Mesenchymal stem cell (in vitro differentiated cells and primary cell): ENCODE data around the gene TSPAN5.
A peak's percentile ranks its signal among the peaks of the same experiment; 100 is the strongest.
"Not testable (repeated sequence)": the region's sequence is repeated elsewhere in the genome, so short reads cannot be mapped to it uniquely, and the experiment has no call there.

ENCODE experiments used
- DNase-seq: peaks from one replicate; pipeline ENCODE4 v3.0.0-alpha.2; 2013
- H2AFZ ChIP-seq: one replicate; pipeline ENCODE4 v1.6.1; 2013; ENCODE audit warnings: low read depth, mild to moderate bottlenecking, control low read depth, inconsistent platforms, low read length, moderate library complexity
- H2AK5ac ChIP-seq: 2 replicates; pipeline ENCODE4 v1.6.1; 2013; ENCODE audit warnings: low read length, moderate library complexity, mild to moderate bottlenecking, inconsistent platforms; ENCODE audit not compliant: severe bottlenecking
- H2BK120ac ChIP-seq: one replicate; pipeline ENCODE4 v1.6.1; 2013; ENCODE audit warnings: low read depth, mild to moderate bottlenecking, inconsistent platforms, low read length, moderate library complexity
- H2BK12ac ChIP-seq, 2 experiments: one replicate each; pipeline ENCODE4 v1.6.1; 2013; ENCODE audit warnings: inconsistent platforms in 2 of 2, low read length in 2 of 2, mild to moderate bottlenecking in 2 of 2, moderate library complexity in 2 of 2, control low read depth in 1 of 2
- H2BK15ac ChIP-seq: one replicate; pipeline ENCODE4 v1.6.1; 2013; ENCODE audit warnings: mild to moderate bottlenecking, low read depth, inconsistent platforms; ENCODE audit not compliant: poor library complexity, severe bottlenecking
- H2BK5ac ChIP-seq: 2 replicates; pipeline ENCODE4 v1.6.1; 2013; ENCODE audit warnings: low read depth, mild to moderate bottlenecking, low read length, control low read depth, inconsistent platforms; ENCODE audit not compliant: poor library complexity, severe bottlenecking
- H3K14ac ChIP-seq, 2 experiments: one replicate each; pipeline ENCODE4 v1.6.1; 2013; ENCODE audit warnings: inconsistent platforms in 2 of 2, low read length in 2 of 2, control low read depth in 1 of 2, mild to moderate bottlenecking in 1 of 2, moderate library complexity in 1 of 2
- H3K18ac ChIP-seq, 2 experiments: one replicate each; pipeline ENCODE4 v1.6.1; 2013; ENCODE audit warnings: inconsistent platforms in 2 of 2, low read length in 2 of 2, control low read depth in 1 of 2, low read depth in 1 of 2, mild to moderate bottlenecking in 1 of 2
- H3K23ac ChIP-seq, 2 experiments: one replicate each; pipeline ENCODE4 v1.6.1; 2013; ENCODE audit warnings: inconsistent platforms in 2 of 2, low read length in 2 of 2, mild to moderate bottlenecking in 2 of 2, moderate library complexity in 2 of 2, control low read depth in 1 of 2
- H3K27ac ChIP-seq: 2 replicates; pipeline ENCODE4 v1.5.1; 2013; ENCODE audit warnings: mild to moderate bottlenecking, moderate library complexity, low read length, control low read depth, inconsistent platforms; ENCODE audit not compliant: poor library complexity, severe bottlenecking
- H3K27me3 ChIP-seq, 2 experiments: 2 replicates each; pipeline versions ENCODE4 v1.6.1 to v1.7.0; 2013; ENCODE audit warnings: low read length in 2 of 2, mild to moderate bottlenecking in 2 of 2, moderate library complexity in 2 of 2, control low read depth in 1 of 2, inconsistent platforms in 1 of 2; ENCODE audit not compliant: control insufficient read depth in 1 of 2, insufficient read depth in 1 of 2
- H3K36me3 ChIP-seq, 2 experiments: 2 replicates each; pipeline versions ENCODE4 v1.6.1 to v1.7.0; 2013; ENCODE audit warnings: low read length in 2 of 2, control low read depth in 1 of 2, inconsistent platforms in 1 of 2, low read depth in 1 of 2, mild to moderate bottlenecking in 1 of 2; ENCODE audit not compliant: insufficient read depth in 2 of 2, control insufficient read depth in 1 of 2
- H3K4ac ChIP-seq, 2 experiments: one replicate each; pipeline ENCODE4 v1.6.1; 2013; ENCODE audit warnings: inconsistent platforms in 2 of 2, low read length in 2 of 2, mild to moderate bottlenecking in 2 of 2, moderate library complexity in 2 of 2, control low read depth in 1 of 2, low read depth in 1 of 2
- H3K4me1 ChIP-seq: 2 replicates; pipeline ENCODE4 v1.6.1; 2013; ENCODE audit warnings: low read depth, low read length, control low read depth; ENCODE audit not compliant: control insufficient read depth, insufficient read depth
- H3K4me2 ChIP-seq: 2 replicates; pipeline ENCODE4 v1.6.1; 2013; ENCODE audit warnings: low read length, mild to moderate bottlenecking, inconsistent platforms; ENCODE audit not compliant: poor library complexity, severe bottlenecking
- H3K4me3 ChIP-seq, 2 experiments: 2 replicates each; pipeline versions ENCODE4 v1.5.1 to v1.7.0; 2013; ENCODE audit warnings: low read length in 2 of 2, mild to moderate bottlenecking in 2 of 2, control low read depth in 1 of 2, low read depth in 1 of 2; ENCODE audit not compliant: insufficient read depth in 1 of 2
- H3K79me1 ChIP-seq: replicated peaks from 2 replicates; pipeline ENCODE4 v1.6.1; 2013; ENCODE audit warnings: mild to moderate bottlenecking, control low read depth, low read length, inconsistent platforms; ENCODE audit not compliant: poor library complexity, severe bottlenecking
- H3K9ac ChIP-seq: 2 replicates; pipeline ENCODE4 v1.7.0; 2013; ENCODE audit warnings: mild to moderate bottlenecking, low read length, moderate library complexity
- H3K9me3 ChIP-seq: 2 replicates; pipeline ENCODE4 v1.7.0; 2013; ENCODE audit warnings: mild to moderate bottlenecking, low read length; ENCODE audit not compliant: control insufficient read depth
- H4K8ac ChIP-seq: one replicate; pipeline ENCODE4 v1.6.1; 2013; ENCODE audit warnings: inconsistent platforms, mild to moderate bottlenecking, low read length, moderate library complexity
- H4K91ac ChIP-seq: one replicate; pipeline ENCODE4 v1.6.1; 2013; ENCODE audit warnings: mild to moderate bottlenecking, low read length, inconsistent platforms
- WGBS: methylation state at CpG from one replicate; pipeline ENCODE4 v1.1.7; 2013; ENCODE audit warnings: mixed read lengths; 5-methylcytosine and 5-hydroxymethylcytosine counted together

The TSPAN5 gene

DNA sequence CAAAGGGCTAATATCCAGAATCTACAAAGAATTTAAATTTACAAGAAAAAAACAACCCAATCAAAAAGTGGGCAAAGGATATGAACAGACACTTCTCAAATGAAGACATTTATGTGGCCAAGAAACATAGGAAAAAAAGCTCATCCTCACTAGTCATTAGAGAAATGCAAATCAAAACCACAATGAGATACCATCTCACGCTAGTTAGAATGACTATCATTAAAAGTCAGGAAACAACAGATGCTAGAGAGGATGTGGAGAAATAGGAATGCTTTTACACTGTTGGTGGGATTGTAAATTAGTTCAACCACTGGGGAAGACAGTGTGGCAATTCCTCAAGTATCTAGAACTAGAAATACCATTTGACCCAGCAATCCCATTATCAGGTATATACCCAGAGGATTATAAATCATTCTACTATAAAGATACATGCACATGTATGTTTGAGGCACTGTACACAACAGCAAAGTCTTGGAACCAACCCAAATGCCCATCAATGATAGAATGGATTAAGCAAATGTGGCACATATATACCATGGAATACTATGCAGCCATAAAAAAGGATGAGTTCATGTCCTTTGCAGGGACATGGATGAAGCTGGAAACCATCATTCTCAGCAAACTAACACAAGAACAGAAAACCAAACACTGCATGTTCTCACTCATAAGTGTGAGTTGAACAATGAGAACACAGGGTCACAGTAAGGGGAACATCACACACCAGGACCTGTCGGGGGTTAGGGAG lies 197.1 kb downstream of the TSPAN5 start:
- not testable (repeated sequence) for H3K9me3 ChIP-seq, H2BK15ac ChIP-seq, H4K91ac ChIP-seq, H3K23ac ChIP-seq, H3K4me3 ChIP-seq, H3K4me2 ChIP-seq, H4K8ac ChIP-seq, H2AFZ ChIP-seq, H3K27ac ChIP-seq, H3K14ac ChIP-seq, H3K18ac ChIP-seq, DNase-seq, H2BK12ac ChIP-seq, H3K4ac ChIP-seq, H2AK5ac ChIP-seq, H3K27me3 ChIP-seq, H3K9ac ChIP-seq, H3K79me1 ChIP-seq, H3K4me1 ChIP-seq, H2BK120ac ChIP-seq, H2BK5ac ChIP-seq, H3K36me3 ChIP-seq
- 100% methylated on average over 1 of the region's 2 CpGs for WGBS

DNA sequence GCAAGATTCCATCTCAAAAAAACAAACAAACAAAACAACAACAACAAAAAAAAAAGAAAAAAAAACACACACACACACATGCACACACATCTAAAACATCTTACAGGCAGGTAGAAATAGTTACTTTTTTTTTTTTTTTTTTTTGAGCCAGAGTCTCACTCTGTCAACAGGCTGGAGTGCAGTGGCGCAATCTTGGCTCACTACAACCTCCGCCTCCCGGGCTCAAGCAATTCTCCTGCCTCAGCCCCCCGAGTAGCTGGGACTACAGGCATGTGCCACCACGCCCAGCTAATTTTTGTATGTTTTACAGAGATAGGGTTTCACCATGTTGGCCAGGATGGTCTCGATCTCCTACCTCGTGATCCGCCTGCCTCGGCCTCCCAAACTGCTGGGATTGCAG lies 201.0 kb downstream of the TSPAN5 start:
- H3K27me3 ChIP-seq, H3K14ac ChIP-seq, H4K91ac ChIP-seq, H2AK5ac ChIP-seq, H2AFZ ChIP-seq, H3K9me3 ChIP-seq, H3K79me1 ChIP-seq, H3K4me2 ChIP-seq, H3K36me3 ChIP-seq, H2BK15ac ChIP-seq, H4K8ac ChIP-seq, H3K4me3 ChIP-seq, H3K18ac ChIP-seq, H3K4me1 ChIP-seq, H2BK120ac ChIP-seq, H3K4ac ChIP-seq, H3K9ac ChIP-seq, H3K23ac ChIP-seq, H2BK5ac ChIP-seq, H2BK12ac ChIP-seq, DNase-seq, H3K27ac ChIP-seq: not testable (repeated sequence)
- 91% methylated on average over 9 of the region's 9 CpGs for WGBS

DNA sequence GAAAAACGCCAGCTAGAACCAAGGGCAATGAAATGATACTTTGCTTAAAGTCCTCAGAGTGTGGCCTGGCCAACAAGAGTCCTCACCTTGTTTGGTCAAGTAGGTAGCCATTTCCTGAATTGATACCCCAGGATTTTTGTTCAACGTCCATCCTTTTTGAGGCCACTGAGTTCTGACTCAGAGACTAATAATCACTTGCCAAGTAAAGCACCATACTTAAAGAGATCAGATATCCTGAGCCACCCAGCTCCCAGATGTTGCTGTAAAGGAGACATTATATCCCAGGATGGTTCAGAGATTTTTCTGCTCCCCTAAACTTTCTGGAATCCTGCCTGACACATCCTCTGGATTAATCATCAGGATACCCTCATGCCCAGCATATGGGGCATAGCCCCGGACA lies 206.3 kb downstream of the TSPAN5 start:
- Histone ChIP-seq H2BK120ac (no peak overlapping the region), H2AFZ (no peak overlapping the region), H3K4me1 (peaks cover 5% of the 10 kb centered on the region), H3K4me2 (no peak overlapping the region), H3K14ac (no peak overlapping the region), H3K36me3 (no peaks in the 10 kb centered on the region), H3K18ac (no peak overlapping the region), H4K91ac (no peak overlapping the region), H2BK15ac (no peak overlapping the region), H3K4me3 (no peak overlapping the region), H3K79me1 (no peaks in the 10 kb centered on the region), H2BK12ac (no peak overlapping the region), H3K9ac (no peak overlapping the region), H3K4ac (no peak overlapping the region), H2BK5ac (no peak overlapping the region), H3K9me3 (peaks cover 8% of the 10 kb centered on the region), H3K23ac (no peak overlapping the region), H3K27me3 (no peaks in the 10 kb centered on the region), H2AK5ac (no peak overlapping the region), H4K8ac (no peak overlapping the region), H3K27ac (no peak overlapping the region)
- WGBS = 82% methylated on average over 3 of the region's 3 CpGs
- DNase-seq = no peak

DNA sequence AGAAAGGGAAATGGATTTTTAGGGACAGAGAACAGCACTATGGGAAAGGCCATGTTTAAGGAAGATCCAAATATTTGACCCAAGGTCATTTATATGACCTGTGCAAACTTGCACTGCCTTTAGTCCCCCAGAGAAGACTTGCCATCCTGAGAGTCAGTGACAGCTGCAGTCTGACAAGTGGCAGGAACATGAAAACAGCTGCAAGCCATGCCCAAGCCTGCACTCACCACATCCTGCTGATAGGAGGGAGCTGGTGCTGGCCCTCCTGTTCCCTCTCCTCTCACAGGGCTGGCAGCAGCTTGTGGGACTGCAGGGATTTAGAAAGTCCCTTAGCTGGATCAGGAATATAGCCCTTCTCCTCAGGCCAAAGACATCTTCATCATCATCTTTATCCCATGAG lies 209.5 kb downstream of the TSPAN5 start:
- Histone ChIP-seq H3K23ac (no peak overlapping the region), H2BK15ac (no peak overlapping the region), H3K36me3 (peaks cover 0 to 7% of the 10 kb centered on the region in 2 experiments)

More for the DNA sequence above, 209.5 kb downstream of the TSPAN5 start:
- Histone ChIP-seq H3K4ac (no peak overlapping the region), H3K4me3 (no peak overlapping the region), H3K18ac (no peak overlapping the region), H2BK12ac (no peak overlapping the region), H2AFZ (no peak overlapping the region), H3K27me3 (no peaks in the 10 kb centered on the region), H3K9ac (no peak overlapping the region), H2BK120ac (no peak overlapping the region), H3K9me3 (peaks cover 8% of the 10 kb centered on the region), H3K4me2 (no peak overlapping the region), H3K4me1 (peaks cover 6% of the 10 kb centered on the region), H3K79me1 (peaks cover 1% of the 10 kb centered on the region), H2AK5ac (no peak overlapping the region), H3K14ac (no peak overlapping the region), H3K27ac (no peak overlapping the region), H4K91ac (no peak overlapping the region), H2BK5ac (no peak overlapping the region), H4K8ac (peak overlapping the region; percentile 16)
- DNase-seq = no peak
